HL-60 (cell line): ENCODE results near the gene C12orf56.

Experiments used
- DNase-seq, 2 experiments: peaks; one replicate each; pipeline ENCODE4 v3.0.0-alpha.2; 2010 to 2020; ENCODE audit warnings: low read depth in 1 of 2, low spot score in 1 of 2
- H3K27ac ChIP-seq: fragments of 250-450 bp; sonication (Bioruptor Pico); replicated peaks from 2 replicates; pipeline ENCODE4 v1.5.1; 2020; ENCODE audit warnings: mild to moderate bottlenecking, moderate library complexity
- H3K27me3 ChIP-seq: fragments of 250-450 bp; sonication (Bioruptor Pico); 2 replicates; pipeline ENCODE4 v1.5.1; 2021; ENCODE audit warnings: mild to moderate bottlenecking, moderate library complexity; ENCODE audit not compliant: insufficient read depth, poor library complexity, severe bottlenecking
- H3K4me3 ChIP-seq: replicated peaks from 2 replicates; pipeline ENCODE4 v1.5.1; 2011; ENCODE audit warnings: mild to moderate bottlenecking, control low read depth, low read length; ENCODE audit not compliant: insufficient read depth
- GABPA ChIP-seq: IDR thresholded peaks from 2 replicates; pipeline ENCODE4 v1.6.1; 2012; ENCODE audit warnings: low read depth
- POLR2AphosphoS5 ChIP-seq: IDR thresholded peaks from 2 replicates; pipeline ENCODE4 v1.6.1; 2012; ENCODE audit warnings: low read depth
- SPI1 ChIP-seq: IDR thresholded peaks from 2 replicates; pipeline ENCODE4 v1.6.1; 2012; ENCODE audit warnings: low read depth, mild to moderate bottlenecking, borderline replicate concordance
- TF ChIP-seq, protein P1 (sequence below): IDR thresholded peaks from one replicate; pipeline ENCODE4 v1.5.1; 2011; ENCODE audit warnings: low read length, control low read depth, inconsistent platforms; ENCODE audit not compliant: insufficient read depth
- TF ChIP-seq, protein P2 (sequence below): IDR thresholded peaks from 2 replicates; pipeline ENCODE4 v1.6.1; 2012; ENCODE audit warnings: low read depth; ENCODE audit not compliant: insufficient replicate concordance

The C12orf56 gene

DNA sequence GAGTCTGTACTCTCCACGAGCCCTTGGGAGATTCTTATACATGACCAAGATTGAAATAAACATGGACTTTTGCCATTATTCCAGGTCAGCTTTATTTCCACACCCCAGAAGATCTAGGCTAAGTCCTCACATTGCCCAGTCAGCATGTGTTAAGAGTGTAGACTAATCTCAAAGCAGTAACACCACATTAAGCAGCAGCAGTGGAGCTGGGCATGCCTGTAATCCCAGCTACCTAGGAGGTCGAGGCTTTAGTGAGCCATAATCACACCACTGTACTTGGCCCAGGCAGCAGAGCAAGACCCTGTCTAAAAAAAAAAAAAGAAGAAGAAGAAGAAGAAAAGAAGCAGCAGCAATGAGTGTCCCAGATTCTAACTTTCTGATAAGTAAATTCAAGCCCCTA lies 65.5 kb downstream of the C12orf56 start:
- no peak for DNase-seq
- no peaks in the 10 kb centered on the region for H3K27me3 ChIP-seq
- H3K4me3 ChIP-seq = no peak overlapping the region
- H3K27ac ChIP-seq = no peak overlapping the region
- TF ChIP-seq, protein P1, sequence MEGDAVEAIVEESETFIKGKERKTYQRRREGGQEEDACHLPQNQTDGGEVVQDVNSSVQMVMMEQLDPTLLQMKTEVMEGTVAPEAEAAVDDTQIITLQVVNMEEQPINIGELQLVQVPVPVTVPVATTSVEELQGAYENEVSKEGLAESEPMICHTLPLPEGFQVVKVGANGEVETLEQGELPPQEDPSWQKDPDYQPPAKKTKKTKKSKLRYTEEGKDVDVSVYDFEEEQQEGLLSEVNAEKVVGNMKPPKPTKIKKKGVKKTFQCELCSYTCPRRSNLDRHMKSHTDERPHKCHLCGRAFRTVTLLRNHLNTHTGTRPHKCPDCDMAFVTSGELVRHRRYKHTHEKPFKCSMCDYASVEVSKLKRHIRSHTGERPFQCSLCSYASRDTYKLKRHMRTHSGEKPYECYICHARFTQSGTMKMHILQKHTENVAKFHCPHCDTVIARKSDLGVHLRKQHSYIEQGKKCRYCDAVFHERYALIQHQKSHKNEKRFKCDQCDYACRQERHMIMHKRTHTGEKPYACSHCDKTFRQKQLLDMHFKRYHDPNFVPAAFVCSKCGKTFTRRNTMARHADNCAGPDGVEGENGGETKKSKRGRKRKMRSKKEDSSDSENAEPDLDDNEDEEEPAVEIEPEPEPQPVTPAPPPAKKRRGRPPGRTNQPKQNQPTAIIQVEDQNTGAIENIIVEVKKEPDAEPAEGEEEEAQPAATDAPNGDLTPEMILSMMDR = no peak
- TF ChIP-seq GABPA (no peak), SPI1 (no peak)

DNA sequence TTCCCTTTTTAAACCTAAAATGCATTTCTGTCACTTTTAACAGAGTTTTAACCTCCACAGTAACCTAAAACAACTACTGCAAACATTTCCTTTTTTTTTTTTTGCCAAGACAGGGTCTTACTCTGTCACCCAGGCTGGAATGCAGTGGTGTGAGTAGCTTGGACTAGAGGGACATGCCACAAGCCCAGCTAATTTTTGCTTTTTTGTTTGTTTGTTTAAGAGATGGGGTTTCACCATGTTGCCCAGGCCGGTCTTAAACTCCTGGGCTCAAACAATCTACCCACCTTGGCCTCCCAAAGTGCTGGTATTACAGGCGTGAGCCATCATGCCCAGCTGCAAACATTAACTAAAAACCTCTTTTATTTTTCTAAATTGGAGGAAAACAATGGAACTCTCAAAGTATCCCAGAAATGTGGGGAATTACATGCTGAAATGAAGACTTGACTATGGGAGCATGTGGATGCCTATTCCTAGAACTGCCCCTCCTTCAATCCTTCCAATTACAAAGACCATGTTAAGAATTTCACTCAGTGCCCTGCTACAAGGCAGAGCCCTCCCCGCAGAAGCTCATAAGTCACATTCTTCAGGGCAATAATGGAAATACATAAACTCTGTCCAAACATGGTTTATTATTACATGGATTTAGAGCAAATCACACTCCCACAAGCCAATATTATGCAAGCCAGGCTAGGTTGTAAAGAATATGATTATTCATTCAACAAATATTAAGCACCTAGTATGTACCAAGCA lies 66.9 kb downstream of the C12orf56 start:
- Histone ChIP-seq H3K27ac (no peak overlapping the region), H3K4me3 (no peak overlapping the region), H3K27me3 (no peaks in the 10 kb centered on the region)
- TF ChIP-seq GABPA (no peak), SPI1 (no peak), POLR2AphosphoS5 (no peak)
- TF ChIP-seq, protein P1 = no peak
- TF ChIP-seq, protein P2, sequence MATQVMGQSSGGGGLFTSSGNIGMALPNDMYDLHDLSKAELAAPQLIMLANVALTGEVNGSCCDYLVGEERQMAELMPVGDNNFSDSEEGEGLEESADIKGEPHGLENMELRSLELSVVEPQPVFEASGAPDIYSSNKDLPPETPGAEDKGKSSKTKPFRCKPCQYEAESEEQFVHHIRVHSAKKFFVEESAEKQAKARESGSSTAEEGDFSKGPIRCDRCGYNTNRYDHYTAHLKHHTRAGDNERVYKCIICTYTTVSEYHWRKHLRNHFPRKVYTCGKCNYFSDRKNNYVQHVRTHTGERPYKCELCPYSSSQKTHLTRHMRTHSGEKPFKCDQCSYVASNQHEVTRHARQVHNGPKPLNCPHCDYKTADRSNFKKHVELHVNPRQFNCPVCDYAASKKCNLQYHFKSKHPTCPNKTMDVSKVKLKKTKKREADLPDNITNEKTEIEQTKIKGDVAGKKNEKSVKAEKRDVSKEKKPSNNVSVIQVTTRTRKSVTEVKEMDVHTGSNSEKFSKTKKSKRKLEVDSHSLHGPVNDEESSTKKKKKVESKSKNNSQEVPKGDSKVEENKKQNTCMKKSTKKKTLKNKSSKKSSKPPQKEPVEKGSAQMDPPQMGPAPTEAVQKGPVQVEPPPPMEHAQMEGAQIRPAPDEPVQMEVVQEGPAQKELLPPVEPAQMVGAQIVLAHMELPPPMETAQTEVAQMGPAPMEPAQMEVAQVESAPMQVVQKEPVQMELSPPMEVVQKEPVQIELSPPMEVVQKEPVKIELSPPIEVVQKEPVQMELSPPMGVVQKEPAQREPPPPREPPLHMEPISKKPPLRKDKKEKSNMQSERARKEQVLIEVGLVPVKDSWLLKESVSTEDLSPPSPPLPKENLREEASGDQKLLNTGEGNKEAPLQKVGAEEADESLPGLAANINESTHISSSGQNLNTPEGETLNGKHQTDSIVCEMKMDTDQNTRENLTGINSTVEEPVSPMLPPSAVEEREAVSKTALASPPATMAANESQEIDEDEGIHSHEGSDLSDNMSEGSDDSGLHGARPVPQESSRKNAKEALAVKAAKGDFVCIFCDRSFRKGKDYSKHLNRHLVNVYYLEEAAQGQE = no peak
- no peak for DNase-seq

DNA sequence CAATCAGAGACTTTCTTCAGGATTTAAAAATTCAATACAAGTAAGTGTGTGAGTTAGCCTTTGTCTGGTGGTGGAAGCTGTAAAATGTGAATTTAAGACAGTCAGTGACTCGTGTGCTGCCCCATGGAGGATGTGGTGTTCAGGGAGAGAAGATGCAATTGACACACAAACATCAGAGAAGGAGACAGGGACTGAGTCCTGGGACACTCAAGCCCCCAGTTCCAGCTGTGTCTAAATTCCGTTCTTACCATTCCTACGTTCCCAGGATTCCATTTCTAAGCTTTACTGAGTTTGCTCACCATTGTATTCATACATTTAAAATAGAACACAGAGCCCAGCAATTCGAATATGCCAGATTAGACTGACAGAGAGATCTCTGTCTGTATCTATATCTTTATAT lies 67.6 kb downstream of the C12orf56 start:
- no peak for DNase-seq

More for the DNA sequence above, 67.6 kb downstream of the C12orf56 start:
- Histone ChIP-seq H3K27me3 (no peaks in the 10 kb centered on the region), H3K27ac (no peak overlapping the region), H3K4me3 (no peak overlapping the region)
- TF ChIP-seq GABPA (no peak), SPI1 (no peak), POLR2AphosphoS5 (no peak)
- TF ChIP-seq, protein P2 = no peak
- TF ChIP-seq, protein P1 = no peak
